HG03097 (cell line): ENCODE measurements around the gene BPTF.
A peak's percentile ranks its signal among the peaks of the same experiment; 100 is the strongest.
"Not testable (repeated sequence)": the region's sequence is repeated elsewhere in the genome, so short reads cannot be mapped to it uniquely, and the experiment has no call there.

Experiments
- ATAC-seq: cut with Tn5 transposase; IDR thresholded peaks from one replicate; pipeline ENCODE4 v1.9.1; 2021; ENCODE audit not compliant: unreplicated experiment, low FRiP score

Gene BPTF

GRCh38 chr17:67962156-67962555 is 136.9 kb downstream of the BPTF start:
- ATAC-seq = not testable (repeated sequence)

GRCh38 chr17:67963145-67963572 is 137.9 kb downstream of the BPTF start:
- ATAC-seq = peak; percentile 74

DNA sequence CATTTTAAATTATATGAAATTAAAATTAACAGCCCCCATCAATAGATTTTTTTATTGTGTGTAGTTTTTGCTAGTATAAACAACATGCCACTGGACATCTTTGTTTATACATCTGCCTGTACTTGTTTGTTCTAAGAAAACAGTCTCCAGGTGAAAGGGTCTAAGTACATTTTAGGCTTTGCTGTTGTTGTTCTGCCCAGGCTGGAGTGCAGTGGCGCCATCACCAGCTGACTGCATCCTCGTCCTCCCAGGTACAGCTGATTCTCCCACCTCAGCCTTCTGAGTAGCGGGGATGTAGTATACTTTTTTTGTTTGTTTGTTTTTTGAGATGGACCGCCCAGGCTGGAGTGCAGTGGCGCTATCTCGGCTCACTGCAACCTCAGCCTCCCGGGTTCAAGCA is 145.5 kb downstream of the BPTF start:
- ATAC-seq = no peak

GRCh38 chr17:67974185-67974584 is 148.9 kb downstream of the BPTF start:
- no peak for ATAC-seq

GRCh38 chr17:67974598-67975066 is 149.3 kb downstream of the BPTF start:
- ATAC-seq = no peak

DNA sequence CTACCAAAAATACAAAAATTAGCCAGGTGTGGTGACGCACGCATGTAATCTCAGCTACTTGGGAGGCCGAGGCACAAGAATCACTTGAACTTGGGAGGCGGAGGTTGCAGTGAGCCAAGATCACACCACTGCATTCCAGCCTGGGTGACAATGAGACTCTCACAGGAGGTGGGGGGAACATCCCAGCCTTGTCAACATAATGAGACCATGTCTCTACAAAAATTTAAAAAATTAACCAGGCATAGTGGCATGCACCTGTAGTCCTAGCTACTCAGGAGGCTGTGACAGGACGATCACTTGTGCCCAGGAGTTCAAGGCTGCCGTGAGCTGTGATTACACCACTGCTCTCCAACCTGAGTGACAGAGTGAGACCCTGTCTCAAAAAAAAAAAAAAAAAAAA is 151.0 kb downstream of the BPTF start:
- ATAC-seq = not testable (repeated sequence)

- no peak for ATAC-seq
Measured at GRCh38 chr17:67980456-67980855, 155.2 kb downstream of the BPTF start.

- ATAC-seq = not testable (repeated sequence)
Measured at GRCh38 chr17:67980883-67981282, 155.6 kb downstream of the BPTF start.

GRCh38 chr17:67982034-67982640 is 156.8 kb downstream of the BPTF start:
- ATAC-seq = no peak

GRCh38 chr17:67982686-67983382 is 157.5 kb downstream of the BPTF start:
- ATAC-seq = no peak

DNA sequence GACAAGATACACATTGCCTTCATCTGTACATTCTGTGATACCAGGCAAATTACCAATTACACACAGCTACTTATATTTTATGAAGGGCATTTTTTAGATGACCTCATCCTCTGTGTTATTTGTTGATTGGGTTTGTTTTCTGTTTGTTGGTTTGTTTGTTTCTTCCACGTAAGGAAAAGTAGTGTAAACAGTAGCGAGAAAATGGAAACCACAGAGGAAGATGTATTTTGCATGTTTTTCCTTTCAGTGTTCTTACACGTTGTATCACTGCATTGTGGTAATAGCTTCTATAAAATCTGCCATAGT is 158.0 kb downstream of the BPTF start:
- no peak for ATAC-seq

- no peak for ATAC-seq
Measured at GRCh38 chr17:67990909-67991308, 165.6 kb downstream of the BPTF start.

DNA sequence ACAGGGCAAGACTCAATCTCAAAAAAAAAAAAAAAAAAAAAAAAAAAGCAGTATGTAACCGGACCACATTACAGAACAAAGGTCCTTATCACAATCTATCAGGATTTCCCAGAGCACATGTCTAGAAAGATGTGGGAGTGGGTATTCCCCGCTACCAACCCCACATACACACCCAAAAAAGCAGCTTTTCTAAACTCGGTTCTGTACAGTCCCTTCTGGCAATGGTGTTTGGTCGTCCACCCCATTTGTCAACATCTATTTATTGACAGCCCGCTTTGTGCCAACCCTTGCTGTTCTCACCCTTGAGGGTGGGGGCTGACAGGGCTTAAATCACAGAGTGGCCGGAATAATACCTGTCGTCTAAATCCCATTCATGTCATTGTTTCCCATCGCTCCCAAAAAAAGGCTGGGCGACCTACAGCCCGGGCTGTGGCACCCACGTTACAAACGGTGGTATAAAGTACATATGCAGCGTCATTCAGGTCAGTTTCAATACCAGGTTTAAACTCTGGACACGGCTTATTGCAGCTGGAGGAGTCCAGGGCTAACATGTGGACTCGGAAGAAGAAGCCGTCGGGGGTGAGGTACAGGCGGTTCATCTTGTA is 167.3 kb downstream of the BPTF start:
- ATAC-seq = peak; percentile 4

- ATAC-seq = peak; percentile 68
Measured at GRCh38 chr17:67993153-67993997, 168.1 kb downstream of the BPTF start.

GRCh38 chr17:67993998-67994361 is 168.7 kb downstream of the BPTF start:
- peak; percentile 3 for ATAC-seq

DNA sequence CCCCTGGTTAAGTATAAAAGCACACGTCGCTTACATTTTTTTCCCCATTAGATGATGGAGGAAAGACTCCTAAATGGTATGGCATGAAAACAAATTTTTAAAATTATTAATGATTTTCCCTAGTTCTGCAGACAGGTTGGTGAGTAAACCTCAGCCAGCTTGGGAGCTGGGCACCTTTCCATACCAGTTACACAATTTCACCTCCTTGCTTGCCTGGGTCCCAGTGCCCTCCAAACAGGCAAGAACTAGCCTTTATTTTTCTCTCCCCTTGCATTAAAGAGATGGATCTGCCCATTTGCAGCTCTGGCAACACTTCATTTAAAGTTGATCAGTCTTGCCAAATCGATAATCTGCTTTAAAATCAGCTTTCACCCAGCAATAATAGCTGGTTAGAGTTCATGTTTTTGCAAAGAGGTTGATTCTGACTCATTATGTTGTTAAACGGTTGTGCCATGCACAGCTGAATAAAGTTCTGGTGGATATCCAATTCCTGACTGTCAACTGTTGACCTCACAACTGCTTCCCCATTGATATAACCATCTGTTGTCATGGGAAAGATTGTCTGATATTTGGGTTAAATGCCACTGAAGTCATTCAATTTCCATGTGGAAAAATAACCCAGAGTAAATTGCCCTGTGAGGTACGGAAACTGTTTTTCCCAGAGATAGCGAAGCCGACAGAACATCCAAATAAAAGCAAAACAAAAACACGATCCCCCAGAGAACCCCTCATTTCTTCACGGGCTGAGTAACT is 169.7 kb downstream of the BPTF start:
- no peak for ATAC-seq

GRCh38 chr17:67995570-67996263 is 170.4 kb downstream of the BPTF start:
- no peak for ATAC-seq

GRCh38 chr17:67996301-67997171 is 171.2 kb downstream of the BPTF start, which contains the start of gene C17orf58:
TSS of gene C17orf58 (minus strand) at chr17:67996469. CDS start at chr17:67996198, 271 bp downstream.
- not testable (repeated sequence) for ATAC-seq

DNA sequence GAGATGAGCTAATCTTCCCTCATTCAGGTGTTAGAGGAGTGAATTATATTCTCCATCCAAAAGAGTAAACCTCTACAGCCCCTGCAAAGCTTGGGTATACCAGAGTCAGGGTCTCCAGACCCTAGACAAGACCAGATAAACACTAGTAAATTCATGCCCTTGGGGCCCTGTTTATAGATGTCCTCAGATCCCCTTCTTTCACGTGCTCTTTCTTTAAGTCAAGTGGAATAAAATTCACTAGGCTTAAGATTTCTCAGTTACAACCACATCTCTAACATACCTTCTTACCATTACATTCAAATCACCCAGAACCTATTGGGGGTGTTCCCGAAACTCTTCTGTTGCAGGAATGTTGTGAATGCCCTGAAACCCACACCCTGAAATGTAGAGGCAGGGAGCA is 173.2 kb downstream of the BPTF start:
- ATAC-seq = no peak
